K562 (cell line): ENCODE measurements around the gene NOD1. TPM values are rescaled to one million over a fixed set of nuclear protein-coding genes. Genes with fewer than 3 reads are reported as not detected.

Experiments used
- BMI1 ChIP-seq: fragments of 150-350 bp; IDR thresholded peaks from 2 replicates; pipeline ENCODE4 v1.6.1; 2014; ENCODE audit warnings: low read length
- FIP1L1 ChIP-seq: fragments of 200-400 bp; formaldehyde crosslinking; IDR thresholded peaks from 2 replicates; pipeline ENCODE4 v1.6.1; 2018; ENCODE audit warnings: mild to moderate bottlenecking, low read depth, low read length; ENCODE audit not compliant: poor library complexity, severe bottlenecking
- GATA2 ChIP-seq: sonication (generic); formaldehyde crosslinking; IDR thresholded peaks from 2 replicates; pipeline ENCODE4 v1.4.0; 2020; ENCODE audit warnings: mild to moderate bottlenecking, missing genetic modification reagents
- GTF2A2 ChIP-seq: IDR thresholded peaks from 2 replicates; pipeline ENCODE4 v1.6.1; 2016; ENCODE audit warnings: mild to moderate bottlenecking, missing genetic modification characterization, missing compliant biosample characterization
- HINFP ChIP-seq: fragments of 450-650 bp; conservative IDR thresholded peaks from 2 replicates; pipeline ENCODE4 v1.6.1; 2016; ENCODE audit warnings: missing genetic modification characterization, low read depth, mild to moderate bottlenecking, control low read depth, missing compliant biosample characterization
- L3MBTL2 ChIP-seq: fragments of 450-650 bp; IDR thresholded peaks from 2 replicates; pipeline ENCODE4 v1.6.1; 2016; ENCODE audit warnings: mild to moderate bottlenecking, moderate library complexity
- LEF1 ChIP-seq: fragments of 450-650 bp; IDR thresholded peaks from 2 replicates; pipeline ENCODE4 v1.6.1; 2016; ENCODE audit warnings: mild to moderate bottlenecking
- MEIS2 ChIP-seq: fragments of 450-650 bp; IDR thresholded peaks from 2 replicates; pipeline ENCODE4 v1.6.1; 2014; ENCODE audit warnings: mild to moderate bottlenecking; ENCODE audit not compliant: partially characterized antibody
- NCOA4 ChIP-seq: fragments of 450-650 bp; IDR thresholded peaks from 2 replicates; pipeline ENCODE4 v1.6.1; 2018; ENCODE audit warnings: mild to moderate bottlenecking; ENCODE audit not compliant: partially characterized antibody
- NCOR1 ChIP-seq: fragments of 450-650 bp; IDR thresholded peaks from 2 replicates; pipeline ENCODE4 v1.6.1; 2016; ENCODE audit warnings: mild to moderate bottlenecking, moderate library complexity
- RBM39 ChIP-seq: fragments of 200-400 bp; formaldehyde crosslinking; optimal IDR thresholded peaks from 2 replicates; pipeline ENCODE3; 2018; ENCODE audit warnings: low read depth, low read length
- SAFB2 ChIP-seq: fragments of 200-400 bp; formaldehyde crosslinking; IDR thresholded peaks from 2 replicates; pipeline ENCODE4 v1.6.1; 2018; ENCODE audit warnings: borderline replicate concordance, low read length, low read depth, moderate library complexity; ENCODE audit not compliant: severe bottlenecking
- SOX6 ChIP-seq: fragments of 450-650 bp; IDR thresholded peaks from 2 replicates; pipeline ENCODE4 v1.6.1; 2014; ENCODE audit warnings: mild to moderate bottlenecking
- TBP ChIP-seq: optimal IDR thresholded peaks from 2 replicates; pipeline ENCODE3; 2011; ENCODE audit warnings: low read depth, low read length, improper control_type of control experiment
- ZNF184 ChIP-seq: sonication (generic); formaldehyde crosslinking; IDR thresholded peaks from 2 replicates; pipeline ENCODE4 v1.5.0; 2020; ENCODE audit warnings: missing genetic modification reagents
- ZNF41 ChIP-seq: fragments of 250-450 bp; sonication (Bioruptor Pico); conservative IDR thresholded peaks from 2 replicates; pipeline ENCODE4 v1.4.0; 2020; ENCODE audit warnings: mild to moderate bottlenecking
- ZNF551 ChIP-seq: fragments of 250-450 bp; sonication (Bioruptor Pico); IDR thresholded peaks from 2 replicates; pipeline ENCODE4 v1.5.0; 2021; ENCODE audit warnings: mild to moderate bottlenecking, moderate library complexity
- ZNF696 ChIP-seq: fragments of 250-450 bp; sonication (Bioruptor Pico); conservative IDR thresholded peaks from 2 replicates; pipeline ENCODE4 v1.4.0; 2020; ENCODE audit warnings: mild to moderate bottlenecking, moderate library complexity
- ZZZ3 ChIP-seq: fragments of 450-650 bp; IDR thresholded peaks from 2 replicates; pipeline ENCODE4 v1.6.1; 2016; ENCODE audit warnings: antibody characterized with exemption, mild to moderate bottlenecking, moderate library complexity
- polyA plus RNA-seq, 8 experiments: library from polyadenylated mRNA; depleted of rRNA in 4 of 8; stranded (reverse) in 5 of 8; unstranded in 3 of 8; fragments of >200 nt; fragmentation: Nextera tagmentation in 2 of 8; fragmentation: Illumina TruSeq in 1 of 8; extraction: Ambion mirVana in 2 of 8; extraction: Trizol in 1 of 8; gene quantifications; 2 replicates each; pipeline versions ENCODE4 v1.2.1 to v1.2.3, GENCODE V29; 2011 to 2014; ENCODE audit warnings: inconsistent platforms in 1 of 8, missing spikeins in 1 of 8
- total RNA-seq, 7 experiments: library from RNA; depleted of rRNA in 6 of 7; stranded (reverse); fragments of >200 nt in 6 of 7; fragmentation: Illumina TruSeq in 2 of 7; extraction: Trizol in 2 of 7; gene quantifications; 2 replicates each; pipeline versions ENCODE4 v1.2.1 to v1.2.3, GENCODE V29; 2011 to 2021; ENCODE audit warnings: low replicate concordance in 1 of 7

The NOD1 gene
- total and polyA plus RNA-seq, 9 of the 15 experiments (the other 6 are each of a cell fraction or from before 2014, with no cell fraction given), result 0.34 to 7.1 (median 4.7) TPM

- no peak for TF ChIP-seq ZNF551
- TF ChIP-seq LEF1, result peak; percentile 67
- TF ChIP-seq RBM39, result no peak
- TF ChIP-seq FIP1L1, result no peak
- peak; percentile 48; the same call in 1 of the 2 replicates for TF ChIP-seq SOX6
- no peak for TF ChIP-seq ZNF696
- TF ChIP-seq SAFB2, result no peak
- TF ChIP-seq GTF2A2 (tag), result no peak
- no peak for TF ChIP-seq ZNF41 (CRISPR knock-in tag)
- no peak for TF ChIP-seq ZZZ3
- no peak for TF ChIP-seq BMI1
- no peak for TF ChIP-seq TBP
- peak; percentile 74 for TF ChIP-seq NCOR1
- TF ChIP-seq ZNF184 (CRISPR knock-in tag), result no peak
- no peak for TF ChIP-seq GATA2 (CRISPR knock-in tag)
- TF ChIP-seq MEIS2, result peak; percentile 98
- no peak for TF ChIP-seq NCOA4
- no peak for TF ChIP-seq HINFP (tag)
- peak; percentile 63 for TF ChIP-seq L3MBTL2
Measured at GRCh38 chr7:30470163-30470770, 8.3 kb downstream of the NOD1 start (continued).
